Measurements from ENCODE around the gene SLC10A3.

SLC10A3 gene

GRCh38 chrX:154441984-154442707 is 48.3 kb downstream of the SLC10A3 start:
- H3K4me3 ChIP-seq (ENCODE audit: low read depth, low read length) = no peak overlapping the region

- H3K4me3 ChIP-seq (ENCODE audit: low read depth, low read length) = no peak overlapping the region
Observed at GRCh38 chrX:154441564-154441963, 48.9 kb downstream of the SLC10A3 start.

GRCh38 chrX:154440623-154441357 is 49.6 kb downstream of the SLC10A3 start:
- H3K4me3 ChIP-seq (ENCODE audit: low read depth, low read length) = no peak overlapping the region

GRCh38 chrX:154439841-154440240 is 50.6 kb downstream of the SLC10A3 start:
- no peak overlapping the region for H3K4me3 ChIP-seq (ENCODE audit: low read depth, low read length)

- H3K4me3 ChIP-seq (ENCODE audit: low read depth, low read length) = peak overlapping the region; percentile 65
Observed at GRCh38 chrX:154437971-154438893, 52.2 kb downstream of the SLC10A3 start.
